GM08714 (cell line): ENCODE measurements around the gene KCTD5.
A peak's percentile ranks its signal among the peaks of the same experiment; 100 is the strongest.

Experiments used
- H3K4me3 ChIP-seq: fragments of 200-500 bp; sonication (Bioruptor generic); 2 replicates; pipeline ENCODE4 v1.5.1; 2014; ENCODE audit warnings: mild to moderate bottlenecking, low read length, inconsistent platforms
- ZNF274 ChIP-seq: IDR thresholded peaks from 2 replicates; pipeline ENCODE4 v1.6.1; 2012; ENCODE audit warnings: mild to moderate bottlenecking, low read depth, low read length

KCTD5 gene

DNA sequence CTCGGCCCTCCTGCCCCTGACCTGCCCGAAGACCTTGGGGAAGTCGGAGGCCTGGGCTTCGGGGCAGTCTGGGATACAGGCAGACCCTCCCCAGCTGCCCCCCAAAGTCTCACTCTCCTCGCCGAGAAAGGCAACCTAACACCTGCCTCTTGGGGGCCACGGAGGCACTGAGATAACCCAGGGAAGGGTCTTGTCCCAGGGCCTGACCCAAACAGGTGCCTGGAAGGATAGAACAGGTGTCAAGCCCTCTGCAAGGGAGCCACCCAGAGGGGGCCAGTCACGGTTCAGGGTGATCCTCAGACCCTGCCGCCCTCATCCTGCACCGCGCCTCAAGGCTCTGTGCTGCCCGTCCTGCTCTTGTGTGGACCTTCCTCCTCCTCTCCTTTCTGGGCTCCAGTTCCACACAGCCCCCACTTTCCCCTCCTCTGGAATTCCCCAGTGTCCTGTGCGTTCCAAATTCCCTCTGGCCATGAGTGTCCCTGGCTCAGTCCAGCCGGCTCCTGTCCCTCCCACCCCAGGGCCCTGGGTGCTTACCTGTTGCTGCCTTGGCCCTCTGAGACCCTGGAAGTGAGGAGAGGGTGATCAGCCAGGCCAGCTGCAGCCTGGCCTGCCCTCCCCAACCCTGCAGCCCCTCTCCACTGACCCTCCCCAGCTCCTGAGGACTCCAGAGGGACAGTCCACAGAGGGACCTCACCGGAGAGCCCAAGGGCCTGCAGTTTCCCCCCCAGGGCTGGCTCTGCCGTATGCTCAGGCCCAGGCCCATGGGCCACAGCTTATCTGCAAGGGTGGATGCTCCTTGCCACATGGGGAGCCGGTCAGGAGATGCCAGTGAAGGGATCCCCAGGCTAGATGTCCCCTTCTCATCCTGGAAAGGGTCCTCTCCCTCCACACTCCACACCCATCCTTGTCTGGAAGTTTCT lies 33.9 kb downstream of the KCTD5 start:
- no peak for TF ChIP-seq ZNF274
- no peak overlapping the region for H3K4me3 ChIP-seq

DNA sequence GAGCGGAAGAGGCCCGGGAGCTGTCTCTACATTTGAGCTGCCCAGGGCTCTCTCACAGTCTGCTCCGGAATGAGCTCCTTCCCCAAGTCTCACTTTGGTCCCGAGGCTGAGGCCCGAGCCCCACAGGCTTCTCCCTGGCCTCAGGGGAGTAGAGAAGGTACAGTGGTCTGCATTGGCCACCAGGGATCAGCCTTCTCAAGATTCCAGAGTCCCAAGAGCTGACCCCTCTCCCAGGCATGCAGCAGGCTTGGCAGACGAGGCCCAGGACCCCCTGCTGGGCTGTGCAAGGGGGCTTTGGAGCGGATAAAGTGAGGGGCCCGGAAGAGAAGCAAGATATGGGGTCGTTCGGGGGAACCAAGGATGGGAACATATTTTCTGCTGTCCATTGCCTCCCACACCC lies 34.6 kb downstream of the KCTD5 start:
- H3K4me3 ChIP-seq, result no peak overlapping the region
- no peak for TF ChIP-seq ZNF274

DNA sequence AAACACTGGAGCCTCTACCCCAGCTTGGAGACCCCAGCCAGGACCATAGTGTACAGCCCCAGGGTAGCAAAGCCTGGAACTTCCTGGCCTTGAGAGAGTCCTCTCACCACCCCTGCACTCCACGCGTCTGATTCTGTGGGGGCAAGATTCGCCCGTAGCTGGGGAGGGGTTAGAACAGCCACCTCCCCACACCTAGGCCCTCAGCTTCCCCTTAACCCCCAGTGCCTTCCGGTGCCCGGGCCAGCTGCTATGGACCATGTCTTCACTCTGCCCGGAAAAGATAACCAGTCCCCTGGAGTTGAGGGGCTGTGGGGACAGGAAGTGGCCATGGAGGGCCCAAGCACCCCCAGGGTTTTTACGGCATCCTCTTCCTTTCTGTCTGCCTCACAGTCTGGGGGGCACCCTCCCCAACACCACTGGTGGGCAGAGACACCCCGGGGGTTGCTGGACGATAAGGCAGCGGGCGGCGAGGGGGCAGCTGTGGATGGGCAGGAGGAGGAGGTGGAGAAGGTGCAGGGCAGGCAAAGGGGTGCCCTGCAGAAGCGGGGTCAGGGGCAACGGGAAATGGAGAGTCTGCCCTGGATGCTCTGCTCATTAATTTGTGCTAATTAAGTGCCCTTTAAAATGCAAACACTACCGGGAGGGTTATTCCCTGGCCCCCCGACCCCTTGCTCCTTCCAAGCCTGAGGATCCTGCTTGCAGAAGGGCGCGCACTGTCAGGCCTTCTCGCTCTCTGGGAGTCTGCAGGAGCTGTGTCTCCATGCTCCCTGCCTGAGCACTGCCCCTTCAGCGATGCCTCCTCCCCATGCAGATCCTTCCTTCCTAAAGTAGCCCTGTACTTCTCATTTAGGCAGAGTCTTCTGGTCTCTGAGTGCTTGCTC lies 35.3 kb downstream of the KCTD5 start:
- H3K4me3 ChIP-seq, result no peak overlapping the region
- TF ChIP-seq ZNF274, result no peak

DNA sequence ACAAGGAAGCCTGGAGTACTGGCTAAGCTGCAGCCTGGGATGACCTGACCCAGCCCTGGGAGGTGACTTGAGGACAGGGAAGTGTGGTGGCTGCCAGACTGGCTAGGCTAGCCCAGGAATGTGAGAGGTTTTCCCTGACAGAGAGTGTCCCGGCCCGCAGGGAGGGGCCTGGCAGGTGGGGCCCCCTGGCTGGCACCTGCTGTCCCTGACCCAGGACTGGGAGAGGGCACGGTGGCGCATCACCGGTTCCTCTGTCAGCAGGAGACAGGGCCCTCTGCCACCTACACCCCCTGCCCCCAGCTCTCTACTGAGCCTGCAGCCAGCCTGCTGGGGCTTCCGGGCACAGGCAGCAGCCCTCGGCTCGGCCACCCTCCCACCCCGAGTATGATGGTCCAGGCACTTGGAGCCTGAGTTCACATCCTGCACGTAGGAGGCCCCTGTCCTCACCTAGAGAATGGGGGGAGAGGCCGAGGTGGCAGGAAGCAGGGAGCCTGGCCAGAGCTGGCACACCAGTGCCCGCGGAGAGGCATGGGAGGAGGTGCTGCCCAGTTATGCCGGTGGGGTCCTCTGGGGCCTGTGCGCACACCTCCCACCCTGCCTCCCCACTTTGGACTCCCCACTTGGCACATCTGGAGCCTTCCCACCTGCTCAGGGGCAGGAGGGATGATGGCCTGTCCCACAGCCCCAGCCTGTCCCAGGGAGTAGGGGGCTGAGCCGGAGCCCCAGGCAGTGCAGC lies 37.2 kb downstream of the KCTD5 start:
- no peak for TF ChIP-seq ZNF274
- H3K4me3 ChIP-seq, result no peak overlapping the region

DNA sequence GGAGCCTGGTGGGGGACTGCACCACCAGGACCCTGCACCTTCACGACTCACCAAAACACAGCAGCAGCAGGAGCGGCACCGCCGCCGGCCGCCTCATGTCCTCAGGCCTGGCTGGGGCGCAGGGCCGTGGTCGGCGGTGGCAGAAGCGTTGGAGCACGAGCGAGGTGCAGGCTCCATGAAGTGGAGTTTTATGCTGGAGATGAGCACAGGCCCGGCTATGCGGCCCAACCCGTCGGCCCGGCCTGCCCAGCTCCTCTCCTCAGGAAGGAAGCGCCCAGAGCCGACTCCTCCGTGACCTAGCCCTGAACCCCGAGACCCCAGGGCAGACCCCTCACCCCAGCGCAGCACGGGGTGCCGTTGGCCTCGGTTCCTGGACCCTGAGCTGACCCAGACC lies 37.7 kb downstream of the KCTD5 start, which contains the start of gene PRSS27:
PRSS27 (minus strand) TSS at position 161 of the 394 bp plus-strand sequence; CDS start at position 97, 64 bp downstream.
- no peak for TF ChIP-seq ZNF274
- peak within 1 kb of the TSS; percentile 67; the same call in 1 of the 2 replicates for H3K4me3 ChIP-seq

DNA sequence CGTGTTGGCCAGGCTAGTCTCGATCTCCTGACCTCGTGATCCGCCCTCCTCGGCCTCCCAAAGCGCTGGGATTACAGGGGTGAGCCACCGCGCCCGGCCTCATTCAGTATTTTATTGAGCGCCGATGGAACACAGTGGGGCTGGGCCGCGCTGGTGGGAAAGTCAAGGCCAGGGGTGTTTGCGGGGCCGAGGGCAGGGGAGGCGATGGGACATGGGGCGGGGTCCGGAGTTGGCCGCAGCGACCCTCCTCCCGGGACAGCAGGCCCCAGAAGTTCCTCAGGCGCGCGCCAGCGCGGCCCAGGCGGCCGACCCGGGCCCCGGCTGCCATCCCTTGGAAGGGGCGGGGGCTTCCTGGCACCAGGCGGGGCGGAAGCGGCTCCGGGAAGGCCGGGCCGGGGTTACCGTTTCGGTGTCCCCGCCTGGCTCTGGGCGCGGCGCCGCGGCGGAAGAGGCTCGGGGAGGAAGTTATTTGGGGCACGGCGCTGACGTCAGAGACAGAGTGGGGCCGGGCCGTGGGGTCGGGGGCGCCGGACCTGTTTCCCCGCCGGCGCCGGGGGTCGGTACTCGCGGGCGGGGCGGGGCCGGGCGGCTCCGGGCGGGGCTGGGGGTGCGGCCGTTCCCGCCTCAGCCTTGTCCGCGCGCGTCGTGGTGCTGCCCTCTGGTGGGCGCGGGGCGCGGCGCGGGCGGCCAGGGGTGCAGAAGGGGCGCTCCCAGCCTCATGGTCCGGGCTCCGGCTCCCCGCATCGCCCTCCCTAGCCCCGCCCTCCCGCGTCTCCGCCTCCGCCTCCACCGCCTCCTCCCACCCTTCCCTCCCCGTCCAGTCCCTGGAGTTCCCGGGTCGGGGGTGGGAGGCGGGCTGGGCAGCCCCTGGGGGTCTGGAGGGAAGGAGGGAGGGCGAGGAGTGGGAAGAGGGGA lies 38.7 kb downstream of the KCTD5 start:
- H3K4me3 ChIP-seq, result peak overlapping the region; percentile 67; the same call in 1 of the 2 replicates

DNA sequence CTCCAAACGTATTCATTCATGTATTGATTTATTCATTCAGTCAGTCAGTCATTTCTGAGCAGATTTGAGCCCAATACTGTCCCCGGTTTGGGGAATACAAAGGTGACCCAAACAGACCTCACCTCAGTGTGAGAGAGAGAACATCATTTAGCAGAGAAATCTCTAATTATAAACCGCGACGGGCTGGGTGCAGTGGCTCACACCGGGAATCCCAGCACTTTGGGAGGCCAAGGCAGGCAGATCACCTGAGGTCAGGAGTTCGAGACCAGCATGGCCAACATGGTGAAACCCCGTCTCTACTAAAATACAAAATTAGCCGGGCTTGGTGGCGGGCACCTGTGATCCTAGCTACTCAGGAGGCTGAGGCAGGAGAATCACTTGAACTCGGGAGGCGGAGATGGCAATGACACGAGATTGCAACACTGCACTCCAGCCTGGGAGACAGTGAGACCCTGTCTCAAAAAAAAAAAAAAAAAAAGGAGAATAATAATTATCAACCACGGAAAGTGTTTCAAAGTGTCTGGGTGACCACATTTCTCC lies 39.4 kb downstream of the KCTD5 start:
- H3K4me3 ChIP-seq, result peak overlapping the region; percentile 51; the same call in 1 of the 2 replicates

More for the DNA sequence above, 38.7 kb downstream of the KCTD5 start:
- no peak for TF ChIP-seq ZNF274

DNA sequence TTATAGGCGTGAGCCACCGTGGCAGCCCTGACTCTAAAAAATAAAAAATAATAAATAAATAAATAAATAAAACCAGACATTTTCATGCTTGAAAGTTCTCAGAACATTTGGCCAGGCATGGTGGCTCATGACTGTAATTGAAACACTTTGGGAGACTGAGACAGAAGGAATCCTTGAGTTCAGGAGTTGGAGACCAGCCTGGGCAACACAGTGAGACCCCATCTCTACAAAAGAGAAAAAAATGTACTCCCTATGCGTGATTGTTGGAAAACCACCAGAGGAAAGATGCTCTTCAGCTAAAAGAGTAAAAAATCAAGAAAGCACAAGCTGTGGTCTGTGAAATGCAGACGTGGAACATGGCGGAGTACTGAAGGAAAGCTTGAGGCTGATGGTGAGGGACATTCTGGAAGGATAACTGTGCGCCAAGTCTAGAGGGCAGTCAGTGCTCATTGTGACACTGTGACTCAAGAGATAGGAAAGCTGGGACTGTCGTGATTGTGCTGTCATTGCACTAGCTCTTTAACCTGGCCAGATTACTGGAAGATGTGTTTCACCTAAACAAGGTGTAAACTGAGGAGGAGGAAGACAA lies 41.9 kb downstream of the KCTD5 start:
- TF ChIP-seq ZNF274, result no peak
- no peak overlapping the region for H3K4me3 ChIP-seq

DNA sequence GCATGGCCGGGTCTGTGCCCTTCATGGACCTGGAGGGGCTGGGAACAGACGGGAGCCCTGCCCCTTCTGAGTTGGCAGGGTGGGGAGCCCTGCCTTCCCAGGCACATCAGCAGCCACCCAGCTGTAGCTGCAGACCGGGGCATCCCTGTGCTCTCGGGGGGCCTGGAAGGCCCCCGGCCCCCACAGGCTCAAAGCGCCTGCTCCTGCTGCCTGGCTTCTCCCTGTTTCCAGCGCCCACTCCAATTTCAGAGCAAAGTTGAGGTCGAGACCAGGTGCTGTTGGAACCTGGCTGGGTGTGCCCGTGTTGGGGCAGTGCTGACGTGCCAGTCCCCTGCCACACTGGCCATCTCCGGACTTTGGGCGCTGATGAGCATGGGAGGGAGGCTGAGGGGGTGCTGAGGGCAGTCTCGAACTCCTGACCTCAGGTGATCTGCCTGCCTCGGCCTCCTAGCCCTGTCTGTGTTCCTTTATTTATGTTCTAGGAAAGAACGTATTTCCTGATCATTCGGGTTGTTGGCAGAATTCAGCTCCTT lies 42.6 kb downstream of the KCTD5 start:
- TF ChIP-seq ZNF274, result no peak
- no peak overlapping the region for H3K4me3 ChIP-seq

DNA sequence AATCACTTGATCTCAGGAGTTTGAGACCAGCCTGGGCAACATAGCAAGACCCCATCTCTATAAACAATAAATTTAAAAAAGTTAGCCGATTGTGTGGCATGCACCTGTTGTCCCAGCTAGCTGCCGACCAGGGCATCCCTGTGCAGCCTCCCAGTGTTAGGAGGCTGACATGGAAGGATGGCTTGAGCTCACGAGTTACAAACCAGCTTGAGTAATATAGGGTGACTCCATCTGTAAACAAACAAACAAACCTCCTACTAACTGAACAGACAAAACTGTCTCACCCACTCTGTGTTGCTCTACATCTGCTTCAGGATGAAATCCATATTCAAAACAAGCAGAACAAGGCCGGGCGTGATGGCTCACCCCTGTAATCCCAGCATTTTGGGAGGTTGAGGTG lies 44.6 kb downstream of the KCTD5 start:
- H3K4me3 ChIP-seq, result no peak overlapping the region
- TF ChIP-seq ZNF274, result no peak

DNA sequence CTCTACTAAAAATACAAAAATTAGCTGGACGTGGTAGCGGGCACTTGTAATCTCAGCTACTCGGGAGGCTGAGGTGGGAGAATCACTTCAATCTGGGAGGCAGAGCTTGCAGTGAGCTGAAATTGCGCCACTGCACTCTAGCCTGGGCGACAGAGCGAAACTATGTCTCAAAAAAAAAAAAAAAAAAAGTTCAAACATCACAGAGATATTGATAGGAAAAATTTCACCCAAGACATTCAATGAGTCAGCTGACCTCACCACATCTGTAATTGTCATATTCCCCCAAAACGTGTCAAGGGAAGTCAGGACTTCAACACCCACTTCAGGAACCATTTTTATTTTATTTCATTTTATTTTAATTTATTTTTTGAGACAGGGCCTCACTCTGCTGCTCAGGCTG lies 45.7 kb downstream of the KCTD5 start:
- no peak for TF ChIP-seq ZNF274
- no peak overlapping the region for H3K4me3 ChIP-seq

DNA sequence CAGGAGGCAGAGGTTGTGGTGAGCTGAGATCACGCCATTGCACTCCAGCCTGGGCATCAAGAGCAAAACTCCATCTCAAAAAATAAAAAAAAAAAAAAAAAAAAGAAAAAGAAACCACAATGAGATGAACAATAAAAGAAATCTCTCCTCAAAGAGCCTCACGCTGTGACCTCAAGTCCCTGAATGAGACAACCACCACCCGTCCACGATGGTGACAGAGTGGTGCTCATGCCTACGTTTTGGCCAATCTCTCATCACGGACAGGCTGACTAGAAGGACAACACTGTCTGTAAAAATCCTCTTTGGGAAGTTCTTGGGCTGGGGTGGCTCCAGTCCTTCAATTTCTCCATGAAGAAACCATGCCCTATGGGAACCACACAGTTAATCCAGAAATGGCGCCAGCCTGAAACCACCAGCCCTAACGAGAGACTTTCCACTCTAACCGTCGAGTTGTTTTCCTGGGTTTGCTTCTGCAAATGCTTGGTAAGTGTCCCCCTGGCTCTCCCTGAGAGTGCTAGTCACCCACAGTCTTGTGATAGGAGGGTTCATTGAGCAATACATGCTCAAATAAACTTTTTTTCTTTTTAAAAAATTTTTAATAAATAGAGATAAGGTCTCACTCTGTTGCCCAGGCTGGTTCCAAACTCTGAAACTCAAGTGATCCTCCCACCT lies 52.7 kb downstream of the KCTD5 start:
- no peak for TF ChIP-seq ZNF274
- no peak overlapping the region for H3K4me3 ChIP-seq
